Neural cell (in vitro differentiated cells): Measurements from ENCODE around the gene ARHGAP4. TPM values are rescaled to one million over a fixed set of nuclear protein-coding genes. Genes with fewer than 3 reads are reported as not detected.

Source experiments
- H2AFZ ChIP-seq: fragments of 200-600, 300-800 bp; sonication (generic), shearing (Covaris generic); 2 replicates; pipeline ENCODE4 v1.6.0; 2014; ENCODE audit warnings: low read depth, mild to moderate bottlenecking, antibody characterized with exemption, low read length, moderate library complexity
- H3F3A ChIP-seq: fragments of 200-600 bp; shearing (Covaris generic); 2 replicates; pipeline ENCODE4 v1.6.1; 2016; ENCODE audit warnings: mild to moderate bottlenecking, moderate library complexity, mixed read lengths, antibody characterized with exemption, low read length; ENCODE audit not compliant: insufficient read depth, poor library complexity, severe bottlenecking
- H3K27ac ChIP-seq: fragments of 200-600, 300-800 bp; sonication (generic), shearing (Covaris generic); 2 replicates; pipeline ENCODE4 v1.5.1; 2014; ENCODE audit warnings: mild to moderate bottlenecking, low read length, moderate library complexity
- H3K27me3 ChIP-seq: fragments of 300-800, 200-600 bp; sonication (generic), shearing (Covaris generic); 2 replicates; pipeline ENCODE4 v1.6.0; 2014; ENCODE audit warnings: mild to moderate bottlenecking, low read depth, low read length, moderate library complexity; ENCODE audit not compliant: insufficient read depth
- H3K36me3 ChIP-seq: fragments of 300-800, 200-600 bp; sonication (generic), shearing (Covaris generic); 2 replicates; pipeline ENCODE4 v1.5.1; 2014; ENCODE audit warnings: mild to moderate bottlenecking, antibody characterized with exemption, low read length, moderate library complexity; ENCODE audit not compliant: insufficient read depth
- H3K4me2 ChIP-seq: fragments of 300-800, 200-600 bp; sonication (generic), shearing (Covaris generic); 2 replicates; pipeline ENCODE4 v1.6.0; 2014; ENCODE audit warnings: mild to moderate bottlenecking, low read length
- H3K4me3 ChIP-seq: fragments of 300-800, 200-600 bp; sonication (generic), shearing (Covaris generic); 2 replicates; pipeline ENCODE4 v1.5.1; 2014; ENCODE audit warnings: mild to moderate bottlenecking, low read length, moderate library complexity
- H3K79me2 ChIP-seq: fragments of 200-600 bp; shearing (Covaris generic); replicated peaks from 2 replicates; pipeline ENCODE4 v1.6.0; 2014; ENCODE audit warnings: mild to moderate bottlenecking, low read length, moderate library complexity; ENCODE audit not compliant: insufficient read depth
- H3K9ac ChIP-seq: fragments of 300-800, 200-600 bp; sonication (generic), shearing (Covaris generic); 2 replicates; pipeline ENCODE4 v1.6.1; 2016; ENCODE audit warnings: mild to moderate bottlenecking, low read length, mixed read lengths
- H3K9me2 ChIP-seq: fragments of 200-600 bp; shearing (Covaris generic); 2 replicates; pipeline ENCODE4 v1.6.1; 2016; ENCODE audit warnings: mild to moderate bottlenecking, low read length, mixed read lengths; ENCODE audit not compliant: insufficient read depth
- H3K9me3 ChIP-seq: fragments of 200-600, 300-800 bp; sonication (generic), shearing (Covaris generic); 2 replicates; pipeline ENCODE4 v1.6.1; 2016; ENCODE audit warnings: mild to moderate bottlenecking, mixed run types, low read length, moderate library complexity, mixed read lengths
- H4K20me1 ChIP-seq: fragments of 200-600 bp; shearing (Covaris generic); 2 replicates; pipeline ENCODE4 v1.6.1; 2016; ENCODE audit warnings: mild to moderate bottlenecking, mixed run types; ENCODE audit not compliant: insufficient read depth
- EP300 ChIP-seq: fragments of 450-650 bp; conservative IDR thresholded peaks from 2 replicates; pipeline ENCODE4 v1.6.1; 2014; ENCODE audit warnings: antibody characterized with exemption, mild to moderate bottlenecking, moderate library complexity; ENCODE audit not compliant: poor library complexity, severe bottlenecking
- EZH2 ChIP-seq: fragments of 200-600, 300-800 bp; shearing (Covaris generic), sonication (generic); IDR thresholded peaks from 2 replicates; pipeline ENCODE4 v1.6.1; 2014; ENCODE audit warnings: antibody characterized with exemption, low read length, borderline replicate concordance, mild to moderate bottlenecking; ENCODE audit not compliant: insufficient read depth, poor library complexity, severe bottlenecking
- MXI1 ChIP-seq: fragments of 450-650 bp; conservative IDR thresholded peaks from 2 replicates; pipeline ENCODE4 v1.6.1; 2014; ENCODE audit warnings: antibody characterized with exemption, mild to moderate bottlenecking; ENCODE audit not compliant: poor library complexity, severe bottlenecking
- POLR2AphosphoS5 ChIP-seq: IDR thresholded peaks from 2 replicates; pipeline ENCODE4 v1.6.1; 2012
- RAD21 ChIP-seq: fragments of 450-650 bp; conservative IDR thresholded peaks from 2 replicates; pipeline ENCODE4 v1.6.1; 2014; ENCODE audit warnings: antibody characterized with exemption, mild to moderate bottlenecking, moderate library complexity
- SMC3 ChIP-seq: fragments of 450-650 bp; conservative IDR thresholded peaks from 2 replicates; pipeline ENCODE4 v1.6.1; 2014; ENCODE audit warnings: antibody characterized with exemption, mild to moderate bottlenecking, moderate library complexity; ENCODE audit not compliant: poor library complexity
- TAF1 ChIP-seq: IDR thresholded peaks from 2 replicates; pipeline ENCODE4 v1.6.1; 2012; ENCODE audit warnings: low read depth
- polyA plus RNA-seq: library from polyadenylated mRNA; depleted of rRNA; stranded (reverse); fragments of >200 nt; gene quantifications from 2 replicates; pipeline ENCODE4 v1.2.3, GENCODE V29; 2014
- TF ChIP-seq, protein P1 (sequence below): fragments of 450-650 bp; IDR thresholded peaks from 2 replicates; pipeline ENCODE4 v1.5.1; 2014; ENCODE audit warnings: antibody characterized with exemption, mild to moderate bottlenecking, moderate library complexity; ENCODE audit not compliant: poor library complexity, severe bottlenecking
- TF ChIP-seq, protein P2 (sequence below): IDR thresholded peaks from 2 replicates; pipeline ENCODE4 v1.6.1; 2012; ENCODE audit warnings: borderline replicate concordance

Gene ARHGAP4
- polyA plus RNA-seq, 1 donor from 2014 or later, result 11.2 TPM

- peak within 1 kb of the TSS; percentile 85 for H3K4me3 ChIP-seq
- no peaks in the 10 kb centered on the region for H3K9me3 ChIP-seq
- H2AFZ ChIP-seq, result no peak within 1 kb of the TSS
- no peak within 1 kb of the TSS for H3K4me2 ChIP-seq
- H4K20me1 ChIP-seq, result no peaks in the 10 kb centered on the region
- peak within 1 kb of the TSS; percentile 98 for H3K27ac ChIP-seq
- peak within 1 kb of the TSS; percentile 98 for H3K9ac ChIP-seq
- H3K36me3 ChIP-seq, result no peaks in the 10 kb centered on the region
- TF ChIP-seq POLR2AphosphoS5 (peak; percentile 69), RAD21 (no peak), SMC3 (peak; percentile 41), EZH2 (no peak), MXI1 (peak; percentile 56)
- H3F3A ChIP-seq, result no peaks in the 10 kb centered on the region
- H3K27me3 ChIP-seq, result no peaks in the 10 kb centered on the region
- H3K9me2 ChIP-seq, result no peaks in the 10 kb centered on the region
- H3K79me2 ChIP-seq, result peaks cover 10% of the 10 kb centered on the region
Observed at GRCh38 chrX:153972368-153973126, 46.5 kb upstream of the ARHGAP4 start, which contains the start of gene TMEM187. Gene TMEM187 (plus strand): TSS chrX:153972754. CDS start chrX:153982063, 9,309 bp downstream.

DNA sequence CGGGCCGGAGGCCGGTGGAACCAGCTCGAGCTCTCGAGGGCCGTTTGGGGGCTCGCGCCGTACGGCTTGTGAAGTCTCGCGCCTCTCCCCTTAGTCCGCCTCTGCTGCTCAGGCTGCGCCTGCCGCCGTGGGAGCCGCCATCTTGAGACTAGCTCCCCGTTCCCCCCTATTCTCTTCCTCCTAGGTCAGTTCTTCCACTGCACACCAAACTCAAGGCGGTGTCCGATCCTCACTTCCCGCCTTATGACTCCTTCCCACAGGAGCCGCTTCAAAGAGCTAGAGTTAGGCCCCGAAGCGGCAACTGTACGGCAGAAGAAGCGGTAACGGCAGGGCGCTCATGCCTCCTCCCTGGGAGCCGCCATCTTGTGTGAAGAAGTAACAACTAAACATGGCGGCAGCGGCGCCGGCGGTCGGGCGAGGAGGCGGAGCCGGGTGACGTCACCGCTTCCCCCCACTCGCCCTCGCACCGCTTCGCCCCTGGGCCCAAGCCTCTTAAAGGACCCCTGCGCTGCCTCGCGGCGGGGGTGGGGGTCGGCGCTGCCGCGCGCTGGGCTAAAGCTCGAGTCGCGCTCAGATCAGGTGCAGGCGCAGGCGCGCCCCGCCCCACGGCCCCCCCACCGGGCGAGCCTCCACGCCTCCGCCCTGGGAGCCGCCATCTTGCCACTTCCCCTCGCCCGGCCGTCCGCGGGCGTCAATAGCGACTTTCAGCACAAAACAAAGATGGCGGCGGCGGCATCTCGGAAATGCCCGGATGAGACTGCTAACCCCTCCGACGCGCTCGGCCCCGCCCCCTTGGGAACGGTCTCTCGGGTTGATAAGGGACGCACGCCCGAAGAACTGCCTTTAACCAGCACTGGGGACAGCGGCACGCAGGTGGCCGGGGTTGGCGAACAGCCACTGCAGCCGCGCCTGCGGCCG is 45.6 kb upstream of the ARHGAP4 start, which contains the start of gene HCFC1:
Gene HCFC1, minus strand, starts transcription at position 369 of the 918 bp plus-strand sequence. CDS start 978 bp downstream, outside the sequence.
- Histone ChIP-seq H3K79me2 (peaks cover 18% of the 10 kb centered on the region), H3K9me2 (no peaks in the 10 kb centered on the region), H3K27me3 (no peaks in the 10 kb centered on the region), H2AFZ (no peak within 1 kb of the TSS), H3K9me3 (no peaks in the 10 kb centered on the region), H3K27ac (peak within 1 kb of the TSS; percentile 98), H3F3A (no peaks in the 10 kb centered on the region), H3K4me3 (peak within 1 kb of the TSS; percentile 85), H3K9ac (peak within 1 kb of the TSS; percentile 98), H4K20me1 (no peaks in the 10 kb centered on the region), H3K4me2 (no peak within 1 kb of the TSS), H3K36me3 (no peaks in the 10 kb centered on the region)
- TF ChIP-seq POLR2AphosphoS5, result peak; percentile 80
- TF ChIP-seq SMC3, result no peak
- TF ChIP-seq MXI1, result peak; percentile 83
- peak; percentile 78 for TF ChIP-seq TAF1
- TF ChIP-seq, protein P1, sequence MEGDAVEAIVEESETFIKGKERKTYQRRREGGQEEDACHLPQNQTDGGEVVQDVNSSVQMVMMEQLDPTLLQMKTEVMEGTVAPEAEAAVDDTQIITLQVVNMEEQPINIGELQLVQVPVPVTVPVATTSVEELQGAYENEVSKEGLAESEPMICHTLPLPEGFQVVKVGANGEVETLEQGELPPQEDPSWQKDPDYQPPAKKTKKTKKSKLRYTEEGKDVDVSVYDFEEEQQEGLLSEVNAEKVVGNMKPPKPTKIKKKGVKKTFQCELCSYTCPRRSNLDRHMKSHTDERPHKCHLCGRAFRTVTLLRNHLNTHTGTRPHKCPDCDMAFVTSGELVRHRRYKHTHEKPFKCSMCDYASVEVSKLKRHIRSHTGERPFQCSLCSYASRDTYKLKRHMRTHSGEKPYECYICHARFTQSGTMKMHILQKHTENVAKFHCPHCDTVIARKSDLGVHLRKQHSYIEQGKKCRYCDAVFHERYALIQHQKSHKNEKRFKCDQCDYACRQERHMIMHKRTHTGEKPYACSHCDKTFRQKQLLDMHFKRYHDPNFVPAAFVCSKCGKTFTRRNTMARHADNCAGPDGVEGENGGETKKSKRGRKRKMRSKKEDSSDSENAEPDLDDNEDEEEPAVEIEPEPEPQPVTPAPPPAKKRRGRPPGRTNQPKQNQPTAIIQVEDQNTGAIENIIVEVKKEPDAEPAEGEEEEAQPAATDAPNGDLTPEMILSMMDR, result no peak
- peak; percentile 60 for TF ChIP-seq EP300
- TF ChIP-seq, protein P2, sequence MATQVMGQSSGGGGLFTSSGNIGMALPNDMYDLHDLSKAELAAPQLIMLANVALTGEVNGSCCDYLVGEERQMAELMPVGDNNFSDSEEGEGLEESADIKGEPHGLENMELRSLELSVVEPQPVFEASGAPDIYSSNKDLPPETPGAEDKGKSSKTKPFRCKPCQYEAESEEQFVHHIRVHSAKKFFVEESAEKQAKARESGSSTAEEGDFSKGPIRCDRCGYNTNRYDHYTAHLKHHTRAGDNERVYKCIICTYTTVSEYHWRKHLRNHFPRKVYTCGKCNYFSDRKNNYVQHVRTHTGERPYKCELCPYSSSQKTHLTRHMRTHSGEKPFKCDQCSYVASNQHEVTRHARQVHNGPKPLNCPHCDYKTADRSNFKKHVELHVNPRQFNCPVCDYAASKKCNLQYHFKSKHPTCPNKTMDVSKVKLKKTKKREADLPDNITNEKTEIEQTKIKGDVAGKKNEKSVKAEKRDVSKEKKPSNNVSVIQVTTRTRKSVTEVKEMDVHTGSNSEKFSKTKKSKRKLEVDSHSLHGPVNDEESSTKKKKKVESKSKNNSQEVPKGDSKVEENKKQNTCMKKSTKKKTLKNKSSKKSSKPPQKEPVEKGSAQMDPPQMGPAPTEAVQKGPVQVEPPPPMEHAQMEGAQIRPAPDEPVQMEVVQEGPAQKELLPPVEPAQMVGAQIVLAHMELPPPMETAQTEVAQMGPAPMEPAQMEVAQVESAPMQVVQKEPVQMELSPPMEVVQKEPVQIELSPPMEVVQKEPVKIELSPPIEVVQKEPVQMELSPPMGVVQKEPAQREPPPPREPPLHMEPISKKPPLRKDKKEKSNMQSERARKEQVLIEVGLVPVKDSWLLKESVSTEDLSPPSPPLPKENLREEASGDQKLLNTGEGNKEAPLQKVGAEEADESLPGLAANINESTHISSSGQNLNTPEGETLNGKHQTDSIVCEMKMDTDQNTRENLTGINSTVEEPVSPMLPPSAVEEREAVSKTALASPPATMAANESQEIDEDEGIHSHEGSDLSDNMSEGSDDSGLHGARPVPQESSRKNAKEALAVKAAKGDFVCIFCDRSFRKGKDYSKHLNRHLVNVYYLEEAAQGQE, result peak; percentile 74
- TF ChIP-seq EZH2, result no peak
